Measurements from ENCODE around the gene SLC12A3. TPM values are rescaled to one million over a fixed set of nuclear protein-coding genes. Genes with fewer than 3 reads are reported as not detected.
"Not testable (repeated sequence)": the region's sequence is repeated elsewhere in the genome, so short reads cannot be mapped to it uniquely, and the experiment has no call there.

SLC12A3 gene
- total RNA-seq, 1 experiment from 2014 or later = not detected

- Histone ChIP-seq H3K9me2 (replicated peaks; ENCODE audit: insufficient read depth, low read length) (no peaks in the 10 kb centered on the region), H3K27me3 (ENCODE audit: low read length) (no peaks in the 10 kb centered on the region), H3K9me3 (ENCODE audit: low read length) (no peaks in the 10 kb centered on the region), H3K79me2 (ENCODE audit: low read length) (no peaks in the 10 kb centered on the region), H4K20me1 (ENCODE audit: insufficient read depth, low read depth, low read length) (no peaks in the 10 kb centered on the region), H3K4me1 (ENCODE audit: low read length) (no peaks in the 10 kb centered on the region), H3K4me2 (ENCODE audit: low read depth, low read length, poor library complexity, severe bottlenecking) (no peak overlapping the region), H3K36me3 (ENCODE audit: insufficient read depth, low read length) (no peaks in the 10 kb centered on the region), H3K9ac (ENCODE audit: low read length) (no peak overlapping the region), H3K27ac (ENCODE audit: low read length) (no peak overlapping the region), H3K4me3 (ENCODE audit: low read length) (no peak overlapping the region), H2AFZ (ENCODE audit: low read length) (no peak overlapping the region)
- no peak for DNase-seq
These were observed 14.3 kb downstream of the SLC12A3 start for GRCh38 chr16:56879276-56879675.

GRCh38 chr16:56880176-56880575 lies 15.2 kb downstream of the SLC12A3 start:
- Histone ChIP-seq H3K4me1 (ENCODE audit: low read length) (no peaks in the 10 kb centered on the region), H3K79me2 (ENCODE audit: low read length) (no peaks in the 10 kb centered on the region), H3K36me3 (ENCODE audit: insufficient read depth, low read length) (no peaks in the 10 kb centered on the region), H2AFZ (ENCODE audit: low read length) (no peak overlapping the region), H3K4me3 (ENCODE audit: low read length) (no peak overlapping the region), H3K9ac (ENCODE audit: low read length) (no peak overlapping the region), H3K27me3 (ENCODE audit: low read length) (no peaks in the 10 kb centered on the region), H4K20me1 (ENCODE audit: insufficient read depth, low read depth, low read length) (no peaks in the 10 kb centered on the region), H3K4me2 (ENCODE audit: low read depth, low read length, poor library complexity, severe bottlenecking) (no peak overlapping the region), H3K27ac (ENCODE audit: low read length) (no peak overlapping the region), H3K9me3 (ENCODE audit: low read length) (no peaks in the 10 kb centered on the region), H3K9me2 (replicated peaks; ENCODE audit: insufficient read depth, low read length) (no peaks in the 10 kb centered on the region)
- no peak for DNase-seq

- Histone ChIP-seq H3K27ac (ENCODE audit: low read length) (no peak overlapping the region), H3K9me3 (ENCODE audit: low read length) (no peaks in the 10 kb centered on the region), H3K36me3 (ENCODE audit: insufficient read depth, low read length) (no peaks in the 10 kb centered on the region), H3K4me1 (ENCODE audit: low read length) (no peaks in the 10 kb centered on the region), H3K4me3 (ENCODE audit: low read length) (no peak overlapping the region), H3K79me2 (ENCODE audit: low read length) (no peaks in the 10 kb centered on the region), H3K9ac (ENCODE audit: low read length) (no peak overlapping the region), H3K4me2 (ENCODE audit: low read depth, low read length, poor library complexity, severe bottlenecking) (no peak overlapping the region), H2AFZ (ENCODE audit: low read length) (no peak overlapping the region), H3K9me2 (replicated peaks; ENCODE audit: insufficient read depth, low read length) (no peaks in the 10 kb centered on the region), H4K20me1 (ENCODE audit: insufficient read depth, low read depth, low read length) (no peaks in the 10 kb centered on the region), H3K27me3 (ENCODE audit: low read length) (no peaks in the 10 kb centered on the region)
- DNase-seq = no peak
These were observed 15.7 kb downstream of the SLC12A3 start for GRCh38 chr16:56880685-56881084.

- no peaks in the 10 kb centered on the region for H3K4me1 ChIP-seq (ENCODE audit: low read length)
These were observed 17.2 kb downstream of the SLC12A3 start for GRCh38 chr16:56882077-56882800.

GRCh38 chr16:56883586-56883985 lies 18.6 kb downstream of the SLC12A3 start:
- no peaks in the 10 kb centered on the region for H3K9me2 ChIP-seq (replicated peaks; ENCODE audit: insufficient read depth, low read length)
- peaks cover under 1% of the 10 kb centered on the region for H3K4me1 ChIP-seq (ENCODE audit: low read length)
- no peak overlapping the region for H3K9ac ChIP-seq (ENCODE audit: low read length)
- H4K20me1 ChIP-seq (ENCODE audit: insufficient read depth, low read depth, low read length) = no peaks in the 10 kb centered on the region
- H2AFZ ChIP-seq (ENCODE audit: low read length) = no peak overlapping the region
- H3K4me2 ChIP-seq (ENCODE audit: low read depth, low read length, poor library complexity, severe bottlenecking) = no peak overlapping the region
- no peaks in the 10 kb centered on the region for H3K79me2 ChIP-seq (ENCODE audit: low read length)
- no peak overlapping the region for H3K4me3 ChIP-seq (ENCODE audit: low read length)
- DNase-seq = no peak
- H3K9me3 ChIP-seq (ENCODE audit: low read length) = no peaks in the 10 kb centered on the region
- H3K27me3 ChIP-seq (ENCODE audit: low read length) = no peaks in the 10 kb centered on the region
- no peaks in the 10 kb centered on the region for H3K36me3 ChIP-seq (ENCODE audit: insufficient read depth, low read length)
- no peak overlapping the region for H3K27ac ChIP-seq (ENCODE audit: low read length)

More at GRCh38 chr16:56882077-56882800, 17.2 kb downstream of the SLC12A3 start:
- Histone ChIP-seq H3K27ac (ENCODE audit: low read length) (no peak overlapping the region), H3K9ac (ENCODE audit: low read length) (no peak overlapping the region), H3K27me3 (ENCODE audit: low read length) (no peaks in the 10 kb centered on the region), H4K20me1 (ENCODE audit: insufficient read depth, low read depth, low read length) (no peaks in the 10 kb centered on the region), H3K9me3 (ENCODE audit: low read length) (no peaks in the 10 kb centered on the region), H3K9me2 (replicated peaks; ENCODE audit: insufficient read depth, low read length) (no peaks in the 10 kb centered on the region), H2AFZ (ENCODE audit: low read length) (no peak overlapping the region), H3K4me3 (ENCODE audit: low read length) (no peak overlapping the region), H3K36me3 (ENCODE audit: insufficient read depth, low read length) (no peaks in the 10 kb centered on the region), H3K79me2 (ENCODE audit: low read length) (no peaks in the 10 kb centered on the region), H3K4me2 (ENCODE audit: low read depth, low read length, poor library complexity, severe bottlenecking) (no peak overlapping the region)
- DNase-seq = no peak

GRCh38 chr16:56884026-56884582 lies 19.1 kb downstream of the SLC12A3 start:
- H3K4me3 ChIP-seq (ENCODE audit: low read length) = no peak overlapping the region

GRCh38 chr16:56884929-56885328 lies 19.9 kb downstream of the SLC12A3 start:
- H4K20me1 ChIP-seq (ENCODE audit: insufficient read depth, low read depth, low read length); H3K79me2 ChIP-seq (ENCODE audit: low read length); H3K27me3 ChIP-seq (ENCODE audit: low read length): not testable (repeated sequence)

More at GRCh38 chr16:56884026-56884582, 19.1 kb downstream of the SLC12A3 start:
- DNase-seq = no peak
- peaks cover 6% of the 10 kb centered on the region for H3K4me1 ChIP-seq (ENCODE audit: low read length)
- H3K27me3 ChIP-seq (ENCODE audit: low read length) = no peaks in the 10 kb centered on the region
- H3K79me2 ChIP-seq (ENCODE audit: low read length) = no peaks in the 10 kb centered on the region
- H3K27ac ChIP-seq (ENCODE audit: low read length) = no peak overlapping the region
- no peak overlapping the region for H3K4me2 ChIP-seq (ENCODE audit: low read depth, low read length, poor library complexity, severe bottlenecking)
- no peaks in the 10 kb centered on the region for H3K36me3 ChIP-seq (ENCODE audit: insufficient read depth, low read length)
- H3K9me3 ChIP-seq (ENCODE audit: low read length) = no peaks in the 10 kb centered on the region
- H3K9me2 ChIP-seq (replicated peaks; ENCODE audit: insufficient read depth, low read length) = no peaks in the 10 kb centered on the region
- no peak overlapping the region for H3K9ac ChIP-seq (ENCODE audit: low read length)
- no peaks in the 10 kb centered on the region for H4K20me1 ChIP-seq (ENCODE audit: insufficient read depth, low read depth, low read length)
- no peak overlapping the region for H2AFZ ChIP-seq (ENCODE audit: low read length)

GRCh38 chr16:56885446-56886162 lies 20.6 kb downstream of the SLC12A3 start:
- H3K4me3 ChIP-seq (ENCODE audit: low read length) = no peak overlapping the region
- H3K9me3 ChIP-seq (ENCODE audit: low read length) = no peaks in the 10 kb centered on the region
- DNase-seq = no peak
- H3K4me2 ChIP-seq (ENCODE audit: low read depth, low read length, poor library complexity, severe bottlenecking) = no peak overlapping the region
- H3K9ac ChIP-seq (ENCODE audit: low read length) = no peak overlapping the region
- no peaks in the 10 kb centered on the region for H3K79me2 ChIP-seq (ENCODE audit: low read length)
- H3K27me3 ChIP-seq (ENCODE audit: low read length) = no peaks in the 10 kb centered on the region
- no peak overlapping the region for H3K27ac ChIP-seq (ENCODE audit: low read length)
- H4K20me1 ChIP-seq (ENCODE audit: insufficient read depth, low read depth, low read length) = no peaks in the 10 kb centered on the region
- no peak overlapping the region for H2AFZ ChIP-seq (ENCODE audit: low read length)
- no peaks in the 10 kb centered on the region for H3K36me3 ChIP-seq (ENCODE audit: insufficient read depth, low read length)
- H3K4me1 ChIP-seq (ENCODE audit: low read length) = peaks cover 7% of the 10 kb centered on the region
- no peaks in the 10 kb centered on the region for H3K9me2 ChIP-seq (replicated peaks; ENCODE audit: insufficient read depth, low read length)

More at GRCh38 chr16:56884929-56885328, 19.9 kb downstream of the SLC12A3 start:
- H3K4me1 ChIP-seq (ENCODE audit: low read length); H3K9me2 ChIP-seq (replicated peaks; ENCODE audit: insufficient read depth, low read length); H3K9me3 ChIP-seq (ENCODE audit: low read length); H3K9ac ChIP-seq (ENCODE audit: low read length); H3K4me3 ChIP-seq (ENCODE audit: low read length); H3K36me3 ChIP-seq (ENCODE audit: insufficient read depth, low read length); H2AFZ ChIP-seq (ENCODE audit: low read length); DNase-seq; H3K4me2 ChIP-seq (ENCODE audit: low read depth, low read length, poor library complexity, severe bottlenecking); H3K27ac ChIP-seq (ENCODE audit: low read length): not testable (repeated sequence)
